ENCODE results near the gene KLK14. TPM values are rescaled to one million over a fixed set of nuclear protein-coding genes. Genes with fewer than 3 reads are reported as not detected.

The KLK14 gene
- total and polyA plus RNA-seq, 2 experiments from 2014 or later: 0.42 TPM; not detected in 1

DNA sequence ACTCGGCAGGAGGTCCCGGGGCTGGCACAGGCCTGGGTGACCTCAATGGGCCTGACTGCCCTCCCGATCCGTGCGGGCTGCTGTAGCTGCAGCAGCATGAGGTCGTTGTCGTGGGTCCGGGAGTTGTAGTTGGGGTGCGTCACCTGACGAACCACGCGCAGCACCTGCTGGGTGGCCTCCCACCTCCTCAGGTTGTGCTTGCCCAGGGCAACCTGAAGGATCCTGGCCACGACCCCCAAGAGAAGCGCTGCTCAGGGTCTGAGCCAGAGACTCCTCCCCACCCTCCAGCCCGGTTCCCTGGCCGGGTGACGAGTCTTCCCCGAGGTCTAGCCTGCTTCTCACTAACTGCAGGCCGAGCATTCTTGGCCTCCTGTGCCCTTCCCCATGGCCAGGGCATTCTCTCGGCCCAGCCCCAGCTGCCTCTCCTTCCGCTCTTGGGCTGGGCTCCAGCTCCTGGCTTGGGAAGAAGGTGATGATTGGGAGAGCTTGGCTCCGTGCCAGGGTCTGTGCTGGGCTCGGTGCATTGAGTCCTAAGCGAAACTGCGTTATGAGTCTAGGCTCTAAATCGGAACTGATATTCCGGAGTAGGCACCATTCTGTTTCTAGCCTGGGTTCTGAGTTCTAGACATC lies 3.1 kb downstream of the KLK14 start (continued):
- TF ChIP-seq, protein P1, sequence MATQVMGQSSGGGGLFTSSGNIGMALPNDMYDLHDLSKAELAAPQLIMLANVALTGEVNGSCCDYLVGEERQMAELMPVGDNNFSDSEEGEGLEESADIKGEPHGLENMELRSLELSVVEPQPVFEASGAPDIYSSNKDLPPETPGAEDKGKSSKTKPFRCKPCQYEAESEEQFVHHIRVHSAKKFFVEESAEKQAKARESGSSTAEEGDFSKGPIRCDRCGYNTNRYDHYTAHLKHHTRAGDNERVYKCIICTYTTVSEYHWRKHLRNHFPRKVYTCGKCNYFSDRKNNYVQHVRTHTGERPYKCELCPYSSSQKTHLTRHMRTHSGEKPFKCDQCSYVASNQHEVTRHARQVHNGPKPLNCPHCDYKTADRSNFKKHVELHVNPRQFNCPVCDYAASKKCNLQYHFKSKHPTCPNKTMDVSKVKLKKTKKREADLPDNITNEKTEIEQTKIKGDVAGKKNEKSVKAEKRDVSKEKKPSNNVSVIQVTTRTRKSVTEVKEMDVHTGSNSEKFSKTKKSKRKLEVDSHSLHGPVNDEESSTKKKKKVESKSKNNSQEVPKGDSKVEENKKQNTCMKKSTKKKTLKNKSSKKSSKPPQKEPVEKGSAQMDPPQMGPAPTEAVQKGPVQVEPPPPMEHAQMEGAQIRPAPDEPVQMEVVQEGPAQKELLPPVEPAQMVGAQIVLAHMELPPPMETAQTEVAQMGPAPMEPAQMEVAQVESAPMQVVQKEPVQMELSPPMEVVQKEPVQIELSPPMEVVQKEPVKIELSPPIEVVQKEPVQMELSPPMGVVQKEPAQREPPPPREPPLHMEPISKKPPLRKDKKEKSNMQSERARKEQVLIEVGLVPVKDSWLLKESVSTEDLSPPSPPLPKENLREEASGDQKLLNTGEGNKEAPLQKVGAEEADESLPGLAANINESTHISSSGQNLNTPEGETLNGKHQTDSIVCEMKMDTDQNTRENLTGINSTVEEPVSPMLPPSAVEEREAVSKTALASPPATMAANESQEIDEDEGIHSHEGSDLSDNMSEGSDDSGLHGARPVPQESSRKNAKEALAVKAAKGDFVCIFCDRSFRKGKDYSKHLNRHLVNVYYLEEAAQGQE (IDR thresholded peaks at IDR 0.05; ENCODE audit: unreplicated experiment): no peak
- TF ChIP-seq JUNB (IDR thresholded peaks at IDR 0.05; ENCODE audit: unreplicated experiment): no peak

DNA sequence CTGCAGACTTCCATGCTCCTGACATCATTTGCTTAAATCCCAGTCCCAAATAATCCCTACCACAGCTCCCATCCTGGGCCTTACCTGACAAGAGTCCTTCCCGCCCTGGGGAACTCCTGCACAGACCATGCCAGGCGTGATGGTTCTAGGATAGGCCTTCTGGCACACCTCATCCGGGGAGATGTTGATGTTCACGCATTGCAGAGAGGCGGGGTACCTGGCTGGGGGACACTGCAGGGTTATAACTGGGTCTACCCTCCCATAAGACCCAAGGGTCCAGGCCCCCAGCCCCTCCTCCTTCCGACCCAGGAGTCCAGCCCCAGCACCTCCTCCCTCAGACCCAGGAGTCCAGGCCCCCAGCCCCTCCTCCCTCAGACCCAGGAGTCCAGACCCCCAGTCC lies 4.0 kb downstream of the KLK14 start:
- Mint-ChIP-seq H3K9me3 (peaks cover 8% of the 10 kb centered on the region; the same call in 2 of the 3 replicates), H3K4me3 (no peak overlapping the region), H3K4me1 (peaks cover 21% of the 10 kb centered on the region), H3K27ac (no peak overlapping the region), H3K27me3 (ENCODE audit: insufficient read depth, low read depth, poor library complexity) (peaks cover 19% of the 10 kb centered on the region), H3K36me3 (ENCODE audit: low read depth) (no peaks in the 10 kb centered on the region; the same call in 2 of the 3 replicates)
- peaks cover 6% of the 10 kb centered on the region; the same call in 1 of the 2 replicates for H3K4me1 ChIP-seq (ENCODE audit: insufficient read depth)
- no peak overlapping the region for H2AFZ ChIP-seq
- H3K36me3 ChIP-seq (ENCODE audit: insufficient read depth): no peaks in the 10 kb centered on the region
- DNase-seq (ENCODE audit: low spot score) (no peak), ATAC-seq (no peak)
- no peaks in the 10 kb centered on the region for H3K79me2 ChIP-seq (replicated peaks; ENCODE audit: insufficient read depth)
- no peak overlapping the region for H3K4me2 ChIP-seq
- H4K20me1 ChIP-seq (replicated peaks; ENCODE audit: insufficient read depth): no peaks in the 10 kb centered on the region
- no peak overlapping the region for H3K4me3 ChIP-seq
- no peak overlapping the region for H3K27ac ChIP-seq (ENCODE audit: low read depth)
- no peaks in the 10 kb centered on the region for H3K27me3 ChIP-seq (ENCODE audit: insufficient read depth)
- H3F3A ChIP-seq (replicated peaks; ENCODE audit: low read depth): no peaks in the 10 kb centered on the region
- H3K9me2 ChIP-seq (ENCODE audit: insufficient read depth): no peaks in the 10 kb centered on the region
- TF ChIP-seq, protein P1 (IDR thresholded peaks at IDR 0.05; ENCODE audit: unreplicated experiment): no peak
- TF ChIP-seq, protein P2, sequence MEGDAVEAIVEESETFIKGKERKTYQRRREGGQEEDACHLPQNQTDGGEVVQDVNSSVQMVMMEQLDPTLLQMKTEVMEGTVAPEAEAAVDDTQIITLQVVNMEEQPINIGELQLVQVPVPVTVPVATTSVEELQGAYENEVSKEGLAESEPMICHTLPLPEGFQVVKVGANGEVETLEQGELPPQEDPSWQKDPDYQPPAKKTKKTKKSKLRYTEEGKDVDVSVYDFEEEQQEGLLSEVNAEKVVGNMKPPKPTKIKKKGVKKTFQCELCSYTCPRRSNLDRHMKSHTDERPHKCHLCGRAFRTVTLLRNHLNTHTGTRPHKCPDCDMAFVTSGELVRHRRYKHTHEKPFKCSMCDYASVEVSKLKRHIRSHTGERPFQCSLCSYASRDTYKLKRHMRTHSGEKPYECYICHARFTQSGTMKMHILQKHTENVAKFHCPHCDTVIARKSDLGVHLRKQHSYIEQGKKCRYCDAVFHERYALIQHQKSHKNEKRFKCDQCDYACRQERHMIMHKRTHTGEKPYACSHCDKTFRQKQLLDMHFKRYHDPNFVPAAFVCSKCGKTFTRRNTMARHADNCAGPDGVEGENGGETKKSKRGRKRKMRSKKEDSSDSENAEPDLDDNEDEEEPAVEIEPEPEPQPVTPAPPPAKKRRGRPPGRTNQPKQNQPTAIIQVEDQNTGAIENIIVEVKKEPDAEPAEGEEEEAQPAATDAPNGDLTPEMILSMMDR (conservative IDR thresholded peaks at IDR 0.05; ENCODE audit: low read depth in 2 of 2): no peak
- TF ChIP-seq EZH2phosphoT487 (IDR thresholded peaks at IDR 0.05; ENCODE audit: unreplicated experiment) (no peak), JUNB (IDR thresholded peaks at IDR 0.05; ENCODE audit: unreplicated experiment) (no peak), CREB1 (CRISPR knock-in tag; IDR thresholded peaks at IDR 0.05; ENCODE audit: low read depth) (no peak)
- TF ChIP-seq, protein P3, sequence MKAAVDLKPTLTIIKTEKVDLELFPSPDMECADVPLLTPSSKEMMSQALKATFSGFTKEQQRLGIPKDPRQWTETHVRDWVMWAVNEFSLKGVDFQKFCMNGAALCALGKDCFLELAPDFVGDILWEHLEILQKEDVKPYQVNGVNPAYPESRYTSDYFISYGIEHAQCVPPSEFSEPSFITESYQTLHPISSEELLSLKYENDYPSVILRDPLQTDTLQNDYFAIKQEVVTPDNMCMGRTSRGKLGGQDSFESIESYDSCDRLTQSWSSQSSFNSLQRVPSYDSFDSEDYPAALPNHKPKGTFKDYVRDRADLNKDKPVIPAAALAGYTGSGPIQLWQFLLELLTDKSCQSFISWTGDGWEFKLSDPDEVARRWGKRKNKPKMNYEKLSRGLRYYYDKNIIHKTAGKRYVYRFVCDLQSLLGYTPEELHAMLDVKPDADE (IDR thresholded peaks at IDR 0.05): no peak
- TF ChIP-seq, protein P4, sequence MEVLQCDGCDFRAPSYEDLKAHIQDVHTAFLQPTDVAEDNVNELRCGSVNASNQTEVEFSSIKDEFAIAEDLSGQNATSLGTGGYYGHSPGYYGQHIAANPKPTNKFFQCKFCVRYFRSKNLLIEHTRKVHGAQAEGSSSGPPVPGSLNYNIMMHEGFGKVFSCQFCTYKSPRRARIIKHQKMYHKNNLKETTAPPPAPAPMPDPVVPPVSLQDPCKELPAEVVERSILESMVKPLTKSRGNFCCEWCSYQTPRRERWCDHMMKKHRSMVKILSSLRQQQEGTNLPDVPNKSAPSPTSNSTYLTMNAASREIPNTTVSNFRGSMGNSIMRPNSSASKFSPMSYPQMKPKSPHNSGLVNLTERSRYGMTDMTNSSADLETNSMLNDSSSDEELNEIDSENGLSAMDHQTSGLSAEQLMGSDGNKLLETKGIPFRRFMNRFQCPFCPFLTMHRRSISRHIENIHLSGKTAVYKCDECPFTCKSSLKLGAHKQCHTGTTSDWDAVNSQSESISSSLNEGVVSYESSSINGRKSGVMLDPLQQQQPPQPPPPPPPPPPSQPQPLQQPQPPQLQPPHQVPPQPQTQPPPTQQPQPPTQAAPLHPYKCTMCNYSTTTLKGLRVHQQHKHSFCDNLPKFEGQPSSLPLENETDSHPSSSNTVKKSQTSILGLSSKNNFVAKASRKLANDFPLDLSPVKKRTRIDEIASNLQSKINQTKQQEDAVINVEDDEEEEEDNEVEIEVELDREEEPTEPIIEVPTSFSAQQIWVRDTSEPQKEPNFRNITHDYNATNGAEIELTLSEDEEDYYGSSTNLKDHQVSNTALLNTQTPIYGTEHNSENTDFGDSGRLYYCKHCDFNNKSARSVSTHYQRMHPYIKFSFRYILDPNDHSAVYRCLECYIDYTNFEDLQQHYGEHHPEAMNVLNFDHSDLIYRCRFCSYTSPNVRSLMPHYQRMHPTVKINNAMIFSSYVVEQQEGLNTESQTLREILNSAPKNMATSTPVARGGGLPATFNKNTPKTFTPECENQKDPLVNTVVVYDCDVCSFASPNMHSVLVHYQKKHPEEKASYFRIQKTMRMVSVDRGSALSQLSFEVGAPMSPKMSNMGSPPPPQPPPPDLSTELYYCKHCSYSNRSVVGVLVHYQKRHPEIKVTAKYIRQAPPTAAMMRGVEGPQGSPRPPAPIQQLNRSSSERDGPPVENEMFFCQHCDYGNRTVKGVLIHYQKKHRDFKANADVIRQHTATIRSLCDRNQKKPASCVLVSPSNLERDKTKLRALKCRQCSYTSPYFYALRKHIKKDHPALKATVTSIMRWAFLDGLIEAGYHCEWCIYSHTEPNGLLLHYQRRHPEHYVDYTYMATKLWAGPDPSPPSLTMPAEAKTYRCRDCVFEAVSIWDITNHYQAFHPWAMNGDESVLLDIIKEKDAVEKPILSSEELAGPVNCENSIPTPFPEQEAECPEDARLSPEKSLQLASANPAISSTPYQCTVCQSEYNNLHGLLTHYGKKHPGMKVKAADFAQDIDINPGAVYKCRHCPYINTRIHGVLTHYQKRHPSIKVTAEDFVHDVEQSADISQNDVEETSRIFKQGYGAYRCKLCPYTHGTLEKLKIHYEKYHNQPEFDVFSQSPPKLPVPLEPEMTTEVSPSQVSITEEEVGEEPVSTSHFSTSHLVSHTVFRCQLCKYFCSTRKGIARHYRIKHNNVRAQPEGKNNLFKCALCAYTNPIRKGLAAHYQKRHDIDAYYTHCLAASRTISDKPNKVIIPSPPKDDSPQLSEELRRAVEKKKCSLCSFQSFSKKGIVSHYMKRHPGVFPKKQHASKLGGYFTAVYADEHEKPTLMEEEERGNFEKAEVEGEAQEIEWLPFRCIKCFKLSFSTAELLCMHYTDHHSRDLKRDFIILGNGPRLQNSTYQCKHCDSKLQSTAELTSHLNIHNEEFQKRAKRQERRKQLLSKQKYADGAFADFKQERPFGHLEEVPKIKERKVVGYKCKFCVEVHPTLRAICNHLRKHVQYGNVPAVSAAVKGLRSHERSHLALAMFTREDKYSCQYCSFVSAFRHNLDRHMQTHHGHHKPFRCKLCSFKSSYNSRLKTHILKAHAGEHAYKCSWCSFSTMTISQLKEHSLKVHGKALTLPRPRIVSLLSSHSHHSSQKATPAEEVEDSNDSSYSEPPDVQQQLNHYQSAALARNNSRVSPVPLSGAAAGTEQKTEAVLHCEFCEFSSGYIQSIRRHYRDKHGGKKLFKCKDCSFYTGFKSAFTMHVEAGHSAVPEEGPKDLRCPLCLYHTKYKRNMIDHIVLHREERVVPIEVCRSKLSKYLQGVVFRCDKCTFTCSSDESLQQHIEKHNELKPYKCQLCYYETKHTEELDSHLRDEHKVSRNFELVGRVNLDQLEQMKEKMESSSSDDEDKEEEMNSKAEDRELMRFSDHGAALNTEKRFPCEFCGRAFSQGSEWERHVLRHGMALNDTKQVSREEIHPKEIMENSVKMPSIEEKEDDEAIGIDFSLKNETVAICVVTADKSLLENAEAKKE (CRISPR knock-in tag; IDR thresholded peaks at IDR 0.05): no peak
